GM19324 (cell line): Measurements from ENCODE around the gene VPS16.
"Not testable (repeated sequence)": the region's sequence is repeated elsewhere in the genome, so short reads cannot be mapped to it uniquely, and the experiment has no call there.

Experiments used
- ATAC-seq: cut with Tn5 transposase; IDR thresholded peaks from one replicate; pipeline ENCODE4 v1.9.1; 2021; ENCODE audit warnings: mild to moderate bottlenecking, moderate library complexity; ENCODE audit not compliant: unreplicated experiment, low FRiP score

Gene VPS16

GRCh38 chr20:2892376-2892775 lies 51.8 kb downstream of the VPS16 start:
- no peak for ATAC-seq

GRCh38 chr20:2894221-2894620 lies 53.7 kb downstream of the VPS16 start:
- no peak for ATAC-seq

- ATAC-seq: not testable (repeated sequence)
These were observed 54.6 kb downstream of the VPS16 start for GRCh38 chr20:2895154-2895553.

GRCh38 chr20:2899243-2899642 lies 58.7 kb downstream of the VPS16 start:
- no peak for ATAC-seq

GRCh38 chr20:2900845-2901592 lies 60.5 kb downstream of the VPS16 start:
- ATAC-seq: no peak

DNA sequence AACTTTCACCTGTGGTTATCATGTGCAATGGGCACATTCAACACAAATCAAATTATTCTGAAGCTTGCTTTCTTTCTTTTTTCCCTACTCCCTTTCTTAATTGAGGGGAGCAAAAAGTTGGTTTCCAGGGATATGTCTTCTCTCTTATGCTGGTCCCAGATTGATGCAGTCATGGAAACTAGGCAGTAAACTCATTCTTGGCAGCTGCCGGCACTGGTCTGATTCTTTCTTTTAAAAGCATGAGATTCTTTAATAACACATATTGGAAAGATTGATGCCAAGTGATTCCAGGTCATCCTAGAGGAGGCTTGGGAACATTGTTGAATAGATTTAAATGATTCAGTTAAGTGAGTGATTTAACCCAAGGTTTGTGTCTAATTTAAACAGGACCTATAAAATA lies 61.7 kb downstream of the VPS16 start:
- ATAC-seq: no peak

- ATAC-seq: no peak
These were observed 62.3 kb downstream of the VPS16 start for GRCh38 chr20:2902818-2903217.

DNA sequence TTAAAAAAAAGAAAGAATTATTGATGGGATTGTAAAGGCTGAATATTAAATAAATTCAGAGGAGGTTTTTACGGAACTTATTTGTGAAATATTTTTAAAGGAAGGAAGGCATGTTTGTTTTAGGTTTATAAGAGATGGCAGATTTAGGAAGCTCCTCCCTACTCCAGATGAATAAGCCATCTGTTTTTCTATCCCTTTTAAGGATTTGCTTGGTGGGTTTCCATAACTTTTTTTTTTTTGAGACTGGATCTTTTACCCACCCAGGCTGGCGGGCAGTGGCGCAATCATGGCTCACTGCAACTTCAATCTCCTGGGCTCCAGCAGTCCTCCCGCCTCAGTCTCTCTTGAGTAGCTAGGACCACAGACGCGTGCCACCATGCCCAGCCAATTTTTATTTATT lies 63.1 kb downstream of the VPS16 start:
- no peak for ATAC-seq

GRCh38 chr20:2907519-2907918 lies 67.0 kb downstream of the VPS16 start:
- ATAC-seq: no peak

GRCh38 chr20:2909953-2910352 lies 69.4 kb downstream of the VPS16 start:
- ATAC-seq: no peak

GRCh38 chr20:2911200-2911599 lies 70.7 kb downstream of the VPS16 start:
- no peak for ATAC-seq

DNA sequence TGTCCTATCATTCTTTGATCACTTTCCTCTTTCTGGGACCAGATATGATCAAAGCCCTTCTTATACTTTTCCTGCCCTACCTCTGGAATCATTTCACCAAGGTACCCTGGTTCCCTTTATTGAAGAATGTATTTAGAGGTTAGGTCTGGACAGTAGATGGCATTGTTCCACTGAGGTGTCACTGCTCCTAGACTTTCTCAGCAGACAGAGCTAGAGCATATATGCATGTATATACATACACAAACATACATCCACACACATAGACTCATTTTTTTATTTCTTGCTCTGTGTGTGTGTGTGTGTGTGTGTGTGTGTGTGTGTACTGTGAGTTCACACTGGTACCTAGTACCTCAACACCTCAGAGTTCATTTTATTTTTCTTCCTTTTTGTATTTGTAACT lies 73.6 kb downstream of the VPS16 start:
- no peak for ATAC-seq
